ENCODE results near the gene RGMA.

DNA sequence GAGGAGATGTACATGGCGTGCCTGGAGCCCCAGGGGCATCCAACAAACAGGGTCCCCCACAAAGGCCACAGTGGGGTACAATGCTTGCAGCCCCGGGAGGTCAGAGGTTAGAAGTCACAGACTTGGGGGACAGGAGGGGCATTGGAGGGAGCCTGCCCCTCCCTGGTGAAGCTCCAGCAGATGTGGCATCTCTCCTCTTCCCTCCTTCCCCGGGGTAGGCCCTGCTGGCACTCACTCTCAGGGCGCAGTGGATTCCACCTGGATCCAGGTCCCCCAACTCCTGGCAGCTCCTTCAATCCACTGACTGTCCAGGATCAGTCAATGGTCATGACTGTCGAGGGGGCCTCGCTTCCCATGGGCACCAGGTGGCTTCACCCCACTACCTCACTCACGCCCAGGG lies 32.2 kb downstream of the RGMA start:
- TF ChIP-seq, protein P1, sequence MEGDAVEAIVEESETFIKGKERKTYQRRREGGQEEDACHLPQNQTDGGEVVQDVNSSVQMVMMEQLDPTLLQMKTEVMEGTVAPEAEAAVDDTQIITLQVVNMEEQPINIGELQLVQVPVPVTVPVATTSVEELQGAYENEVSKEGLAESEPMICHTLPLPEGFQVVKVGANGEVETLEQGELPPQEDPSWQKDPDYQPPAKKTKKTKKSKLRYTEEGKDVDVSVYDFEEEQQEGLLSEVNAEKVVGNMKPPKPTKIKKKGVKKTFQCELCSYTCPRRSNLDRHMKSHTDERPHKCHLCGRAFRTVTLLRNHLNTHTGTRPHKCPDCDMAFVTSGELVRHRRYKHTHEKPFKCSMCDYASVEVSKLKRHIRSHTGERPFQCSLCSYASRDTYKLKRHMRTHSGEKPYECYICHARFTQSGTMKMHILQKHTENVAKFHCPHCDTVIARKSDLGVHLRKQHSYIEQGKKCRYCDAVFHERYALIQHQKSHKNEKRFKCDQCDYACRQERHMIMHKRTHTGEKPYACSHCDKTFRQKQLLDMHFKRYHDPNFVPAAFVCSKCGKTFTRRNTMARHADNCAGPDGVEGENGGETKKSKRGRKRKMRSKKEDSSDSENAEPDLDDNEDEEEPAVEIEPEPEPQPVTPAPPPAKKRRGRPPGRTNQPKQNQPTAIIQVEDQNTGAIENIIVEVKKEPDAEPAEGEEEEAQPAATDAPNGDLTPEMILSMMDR (IDR thresholded peaks at IDR 0.05; ENCODE audit: poor library complexity), result no peak
- TF ChIP-seq EZH2phosphoT487 (IDR thresholded peaks at IDR 0.05; ENCODE audit: low read depth, severe bottlenecking, unreplicated experiment) (no peak), EZH2 (IDR thresholded peaks at IDR 0.05; ENCODE audit: borderline replicate concordance) (no peak)
